ENCODE results near the gene NAGLU.
"Not testable (repeated sequence)": the region's sequence is repeated elsewhere in the genome, so short reads cannot be mapped to it uniquely, and the experiment has no call there.

The NAGLU gene

GRCh38 chr17:42548070-42548837 lies 12.2 kb downstream of the NAGLU start:
- Mint-ChIP-seq H3K9me3 (no peaks in the 10 kb centered on the region), H3K27ac (no peak overlapping the region), H3K4me3 (peak overlapping the region; percentile 77), H3K27me3 (ENCODE audit: low read depth, poor library complexity) (no peaks in the 10 kb centered on the region), H3K4me1 (peaks cover 28% of the 10 kb centered on the region), H3K36me3 (ENCODE audit: low read depth) (peaks cover 5% of the 10 kb centered on the region)
- DNase-seq: peak; percentile 87
- peak; percentile 28 for TF ChIP-seq CTCF (IDR thresholded peaks at IDR 0.05)

GRCh38 chr17:42548993-42549755 lies 13.1 kb downstream of the NAGLU start:
- Mint-ChIP-seq H3K27ac (peak overlapping the region; percentile 48), H3K36me3 (ENCODE audit: low read depth) (peaks cover 5% of the 10 kb centered on the region), H3K27me3 (ENCODE audit: low read depth, poor library complexity) (no peaks in the 10 kb centered on the region), H3K4me3 (peak overlapping the region; percentile 77), H3K4me1 (peaks cover 36% of the 10 kb centered on the region), H3K9me3 (no peaks in the 10 kb centered on the region)
- DNase-seq: no peak
- TF ChIP-seq CTCF (IDR thresholded peaks at IDR 0.05): no peak

- H3K4me3 Mint-ChIP-seq: peak within 1 kb of the TSS; percentile 88
- peaks cover 62% of the 10 kb centered on the region for H3K4me1 Mint-ChIP-seq
- not testable (repeated sequence) for H3K36me3 Mint-ChIP-seq (ENCODE audit: low read depth); DNase-seq; H3K9me3 Mint-ChIP-seq; H3K27me3 Mint-ChIP-seq (ENCODE audit: low read depth, poor library complexity); H3K27ac Mint-ChIP-seq
These were observed 16.7 kb downstream of the NAGLU start, which contains the start of gene HSD17B1 for GRCh38 chr17:42552736-42553135. Gene HSD17B1 (plus strand): TSS chr17:42552923. CDS start chr17:42552934, 11 bp downstream.

GRCh38 chr17:42553161-42553818 lies 17.2 kb downstream of the NAGLU start:
- H3K36me3 Mint-ChIP-seq (ENCODE audit: low read depth): no peaks in the 10 kb centered on the region
- no peaks in the 10 kb centered on the region for H3K9me3 Mint-ChIP-seq
- H3K4me3 Mint-ChIP-seq: peak overlapping the region; percentile 88
- TF ChIP-seq CTCF (IDR thresholded peaks at IDR 0.05): no peak
- no peaks in the 10 kb centered on the region for H3K27me3 Mint-ChIP-seq (ENCODE audit: low read depth, poor library complexity)
- DNase-seq: peak; percentile 37
- peaks cover 62% of the 10 kb centered on the region for H3K4me1 Mint-ChIP-seq
- no peak overlapping the region for H3K27ac Mint-ChIP-seq

GRCh38 chr17:42553866-42554249 lies 17.8 kb downstream of the NAGLU start:
- H3K4me1 Mint-ChIP-seq: peaks cover 59% of the 10 kb centered on the region
- H3K9me3 Mint-ChIP-seq: no peaks in the 10 kb centered on the region
- H3K27ac Mint-ChIP-seq: no peak overlapping the region
- DNase-seq: no peak
- no peak for TF ChIP-seq CTCF (IDR thresholded peaks at IDR 0.05)
- no peaks in the 10 kb centered on the region for H3K27me3 Mint-ChIP-seq (ENCODE audit: low read depth, poor library complexity)
- peak overlapping the region; percentile 88 for H3K4me3 Mint-ChIP-seq
- H3K36me3 Mint-ChIP-seq (ENCODE audit: low read depth): no peaks in the 10 kb centered on the region

Measured in nephron progenitor cell (in vitro differentiated cells).